Common myeloid progenitor, CD34-positive (primary cell): Measurements from ENCODE around the gene PTPN14.
A peak's percentile ranks its signal among the peaks of the same experiment; 100 is the strongest.

Source experiments
- CTCF ChIA-PET: fragments of 350-600 bp; sonication (Branson Sonifier 250); formaldehyde crosslinking; loops from one replicate; lab custom pipeline; 2021; ENCODE audit warnings: antibody characterized with exemption; lab: Charles Lee
- POLR2A ChIA-PET: fragments of 350-600 bp; sonication (Branson Sonifier 250); formaldehyde crosslinking; loops from one replicate; lab custom pipeline; 2021; ENCODE audit warnings: antibody characterized with exemption; lab: Charles Lee
- DNase-seq, 3 donors: peaks; one replicate each; pipeline versions ENCODE4 v3.0.0 to v3.0.0-alpha.2; 2013
- H3K27ac ChIP-seq, 2 experiments: 1 replicate in 1 of 2; 2 replicates in 1 of 2; pipeline ENCODE4 v1.7.0; 2013; ENCODE audit warnings: inconsistent platforms in 2 of 2, low read length in 2 of 2, mild to moderate bottlenecking in 2 of 2, low read depth in 1 of 2, moderate library complexity in 1 of 2; ENCODE audit not compliant: severe bottlenecking in 2 of 2, insufficient read depth in 1 of 2, poor library complexity in 1 of 2
- H3K27me3 ChIP-seq, 5 experiments: replicated peaks in 2 of 5; 1 replicate in 3 of 5; 2 replicates in 2 of 5; pipeline versions ENCODE4 v1.6.1 to v1.7.0; 2013; ENCODE audit warnings: low read length in 4 of 5, mild to moderate bottlenecking in 2 of 5, moderate library complexity in 2 of 5, inconsistent platforms in 1 of 5; ENCODE audit not compliant: insufficient read depth in 5 of 5, control insufficient read depth in 4 of 5
- H3K36me3 ChIP-seq, 4 experiments: 1 replicate in 2 of 4; 2 replicates in 2 of 4; pipeline versions ENCODE4 v1.6.1 to v1.7.0; 2013; ENCODE audit warnings: low read length in 3 of 4, control low read depth in 1 of 4, mild to moderate bottlenecking in 1 of 4; ENCODE audit not compliant: control insufficient read depth in 4 of 4, insufficient read depth in 4 of 4
- H3K4me1 ChIP-seq, 4 experiments: 1 replicate in 3 of 4; 2 replicates in 1 of 4; pipeline versions ENCODE4 v1.6.1 to v1.7.1; 2013; ENCODE audit warnings: low read length in 3 of 4, mild to moderate bottlenecking in 3 of 4, control low read depth in 1 of 4, inconsistent platforms in 1 of 4, moderate library complexity in 1 of 4; ENCODE audit not compliant: control insufficient read depth in 4 of 4, insufficient read depth in 4 of 4; ENCODE audit errors: control extremely low read depth in 1 of 4
- H3K4me3 ChIP-seq, 7 experiments: 1 replicate in 4 of 7; 2 replicates in 3 of 7; pipeline versions ENCODE4 v1.5.1 to v1.7.0; 2013; ENCODE audit warnings: mild to moderate bottlenecking in 7 of 7, low read length in 6 of 7, moderate library complexity in 6 of 7, inconsistent platforms in 2 of 7, low read depth in 2 of 7, control low read depth in 1 of 7; ENCODE audit not compliant: insufficient read depth in 4 of 7, control insufficient read depth in 1 of 7; ENCODE audit errors: extremely low read depth in 1 of 7
- H3K9me3 ChIP-seq, 5 experiments: 1 replicate in 4 of 5; 2 replicates in 1 of 5; pipeline versions ENCODE4 v1.6.1 to v1.7.1; 2013; ENCODE audit warnings: low read length in 4 of 5, mild to moderate bottlenecking in 2 of 5, inconsistent platforms in 1 of 5, low read depth in 1 of 5, moderate library complexity in 1 of 5; ENCODE audit not compliant: control insufficient read depth in 4 of 5, insufficient read depth in 2 of 5; ENCODE audit errors: control extremely low read depth in 1 of 5
- WGBS: methylation state at CpG from one replicate; pipeline ENCODE4 v1.1.5; 2013; ENCODE audit not compliant: insufficient coverage; 5-methylcytosine and 5-hydroxymethylcytosine counted together

Gene PTPN14

DNA sequence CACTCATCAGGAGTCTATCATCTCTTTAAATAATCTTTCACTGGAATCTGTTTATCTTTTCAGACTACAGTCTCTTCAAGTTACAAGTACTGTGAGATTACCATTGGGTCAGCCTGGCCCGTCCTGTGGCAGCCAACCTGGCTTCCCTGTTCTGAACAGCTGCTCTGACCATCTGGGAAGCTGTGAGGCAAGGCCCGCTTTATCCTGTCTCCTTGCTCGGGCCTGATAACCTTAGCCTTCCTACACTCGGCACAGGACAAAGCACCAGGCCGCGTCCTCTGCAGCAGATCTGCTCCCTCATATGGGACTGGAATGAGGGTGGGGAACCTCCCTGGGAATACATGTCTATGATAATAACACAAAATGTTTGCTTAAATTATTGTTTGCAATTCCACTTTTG is 113.3 kb downstream of the PTPN14 start:
- Histone ChIP-seq H3K4me3 (peak overlapping the region in 1 of 7 experiments; percentile 7), H3K9me3 (no peaks in the 10 kb centered on the region), H3K27ac (no peak overlapping the region), H3K4me1 (peaks cover 26 to 38% (median 36%) of the 10 kb centered on the region in 4 experiments), H3K36me3 (no peaks in the 10 kb centered on the region), H3K27me3 (no peaks in the 10 kb centered on the region)
- no peak for DNase-seq
- 92% methylated on average over 3 of the region's 6 CpGs for WGBS
- POLR2A ChIA-PET = interaction anchor here (1.8 kb wide), 1 partner anchor 10 kb away, joined by 4 read pairs; no protein-coding TSS in a partner anchor
- CTCF ChIA-PET = interaction anchor here (1.7 to 2.1 kb wide), 2 partner anchors 13 to 36 kb away, joined by 5 read pairs; no protein-coding TSS in a partner anchor

DNA sequence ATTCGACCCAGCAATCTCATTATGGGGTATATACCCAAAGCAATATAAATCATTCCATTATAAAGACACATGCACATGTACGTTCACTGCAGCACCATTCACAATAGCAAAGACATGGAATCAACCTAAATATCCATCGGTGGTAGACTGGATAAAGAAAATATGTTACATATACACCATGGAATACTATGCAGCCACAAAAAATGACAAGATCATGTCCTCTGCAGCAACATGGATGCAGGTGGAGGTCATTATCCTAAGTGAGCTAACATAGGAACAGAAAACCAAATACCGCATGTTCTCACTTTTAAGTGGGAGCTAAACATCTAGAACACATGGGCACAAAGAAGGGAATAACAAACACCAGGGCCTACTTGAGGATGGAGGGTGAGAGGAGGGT is 115.5 kb downstream of the PTPN14 start:
- ChIA-PET POLR2A (no interaction called here), CTCF (no interaction called here)
- peaks cover 20 to 30% (median 28%) of the 10 kb centered on the region in 4 experiments for H3K4me1 ChIP-seq
- no peak for DNase-seq
- 100% methylated on average over 1 of the region's 4 CpGs for WGBS
- H3K4me3 ChIP-seq = no peak overlapping the region
- no peaks in the 10 kb centered on the region for H3K9me3 ChIP-seq
- no peaks in the 10 kb centered on the region for H3K27me3 ChIP-seq
- no peaks in the 10 kb centered on the region for H3K36me3 ChIP-seq
- H3K27ac ChIP-seq = no peak overlapping the region

DNA sequence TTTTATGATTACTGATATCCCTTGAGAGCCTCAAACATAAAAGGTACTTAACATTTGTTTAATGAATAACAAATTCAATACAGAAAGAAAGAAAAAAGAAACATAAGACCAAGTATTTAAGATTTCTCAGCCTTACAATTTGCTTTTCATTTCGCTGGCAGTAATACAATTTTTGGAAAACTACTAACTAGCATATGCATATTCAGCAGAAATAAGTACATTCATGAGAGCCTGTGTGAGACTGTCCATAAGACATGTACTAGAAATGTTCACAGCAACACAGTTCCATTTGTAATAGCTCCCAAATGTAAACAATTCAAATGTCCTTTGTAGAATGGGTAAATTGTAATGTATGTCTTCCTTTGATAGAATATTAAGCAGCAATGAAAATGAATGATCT is 119.2 kb downstream of the PTPN14 start:
- ChIA-PET POLR2A (no interaction called here), CTCF (interaction anchor here (1.1 kb wide), 1 partner anchor 21 kb away, joined by 3 read pairs; no protein-coding TSS in a partner anchor)
- no peak for DNase-seq
- no peaks in the 10 kb centered on the region for H3K27me3 ChIP-seq
- no CpG with 5 or more reads among the region's 1 CpG for WGBS
- no peaks in the 10 kb centered on the region for H3K9me3 ChIP-seq
- no peak overlapping the region for H3K27ac ChIP-seq
- H3K36me3 ChIP-seq = no peaks in the 10 kb centered on the region
- H3K4me1 ChIP-seq = peaks cover 8 to 23% (median 13%) of the 10 kb centered on the region in 4 experiments
- H3K4me3 ChIP-seq = no peak overlapping the region

DNA sequence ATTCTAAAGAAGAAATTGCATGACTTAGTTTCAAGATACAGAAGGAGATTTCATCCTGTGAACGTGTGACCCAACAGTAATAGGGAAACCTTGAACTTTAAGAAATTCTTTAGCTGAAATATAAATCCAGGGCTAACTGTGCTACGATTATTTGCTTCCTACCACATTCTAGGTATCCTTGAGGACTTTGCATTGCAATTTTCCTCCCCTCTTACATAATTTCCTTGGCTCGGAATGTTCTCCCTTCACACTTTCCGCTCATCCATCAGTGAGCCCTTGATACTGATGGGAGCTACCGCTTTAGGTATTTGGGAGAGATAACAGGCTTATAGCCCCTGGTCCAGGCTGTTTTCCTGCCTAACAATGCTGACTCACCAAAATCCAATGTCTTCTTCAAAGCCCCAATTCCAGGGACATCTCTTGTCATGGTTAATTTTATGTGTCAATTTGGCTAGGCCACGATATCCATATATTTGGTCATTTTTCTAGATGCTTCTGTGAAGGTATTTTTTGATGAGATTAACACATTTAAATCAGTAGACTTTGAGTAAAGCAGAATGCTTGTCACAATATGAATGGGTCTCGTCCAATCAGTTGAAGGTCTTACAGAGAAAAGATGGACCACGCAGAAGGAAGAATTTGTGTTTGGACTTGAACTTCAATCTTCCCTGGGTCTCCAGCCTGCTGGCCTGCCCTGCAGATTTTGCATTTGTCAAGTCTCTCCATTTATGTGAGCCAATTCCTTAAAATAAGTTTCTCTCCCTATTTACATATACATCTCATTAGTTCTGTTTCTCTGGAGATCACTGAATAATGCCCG is 121.2 kb downstream of the PTPN14 start:
- no peaks in the 10 kb centered on the region for H3K9me3 ChIP-seq
- CTCF ChIA-PET = interaction anchor here (1.4 kb wide), 1 partner anchor 14 kb away, joined by 3 read pairs; no protein-coding TSS in a partner anchor
- H3K4me1 ChIP-seq = peaks cover 12 to 44% (median 22%) of the 10 kb centered on the region in 4 experiments
- H3K27me3 ChIP-seq = no peaks in the 10 kb centered on the region
- WGBS = 99% methylated on average over 7 of the region's 9 CpGs
- no peak overlapping the region for H3K27ac ChIP-seq
- no peaks in the 10 kb centered on the region for H3K36me3 ChIP-seq
- no peak overlapping the region for H3K4me3 ChIP-seq
- POLR2A ChIA-PET = no interaction called here
- no peak for DNase-seq

DNA sequence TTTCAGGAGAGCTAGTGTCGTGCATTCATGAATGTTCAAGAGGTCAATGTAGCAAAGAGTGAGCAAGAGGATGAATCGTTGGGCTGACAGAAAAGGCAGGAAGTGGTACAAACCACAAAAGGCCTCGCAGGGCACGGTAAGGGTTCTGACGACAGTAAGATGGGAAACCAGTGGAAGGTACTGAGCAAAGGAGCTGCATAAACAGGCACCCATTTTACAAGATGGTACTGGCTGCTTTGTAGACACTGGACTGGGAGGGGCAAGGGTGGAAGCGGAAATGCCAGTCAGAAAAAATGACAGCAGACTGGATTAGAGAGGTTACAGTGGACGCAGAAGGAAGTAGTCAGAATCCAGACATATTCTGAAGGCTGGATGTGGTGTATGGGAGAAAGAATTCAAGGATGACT is 123.5 kb downstream of the PTPN14 start:
- peak overlapping the region in 2 of 7 experiments; percentile 46 to 49 for H3K4me3 ChIP-seq
- H3K36me3 ChIP-seq = no peaks in the 10 kb centered on the region
- DNase-seq = peak; percentile 59 to 87 (median 85)
- no peaks in the 10 kb centered on the region for H3K9me3 ChIP-seq
- H3K4me1 ChIP-seq = peaks cover 12 to 48% (median 22%) of the 10 kb centered on the region in 4 experiments
- WGBS = 1% methylated on average over 7 of the region's 7 CpGs
- CTCF ChIA-PET = interaction anchor here (0.8 to 1.4 kb wide), 4 partner anchors 13 to 134 kb away, joined by 3 to 4 read pairs (median 3); no protein-coding TSS in a partner anchor
- POLR2A ChIA-PET = interaction anchor here (1.5 kb wide), 1 partner anchor 11 kb away, joined by 4 read pairs; no protein-coding TSS in a partner anchor
- H3K27ac ChIP-seq = peak overlapping the region in 1 of 2 experiments; percentile 31
- H3K27me3 ChIP-seq = no peaks in the 10 kb centered on the region

DNA sequence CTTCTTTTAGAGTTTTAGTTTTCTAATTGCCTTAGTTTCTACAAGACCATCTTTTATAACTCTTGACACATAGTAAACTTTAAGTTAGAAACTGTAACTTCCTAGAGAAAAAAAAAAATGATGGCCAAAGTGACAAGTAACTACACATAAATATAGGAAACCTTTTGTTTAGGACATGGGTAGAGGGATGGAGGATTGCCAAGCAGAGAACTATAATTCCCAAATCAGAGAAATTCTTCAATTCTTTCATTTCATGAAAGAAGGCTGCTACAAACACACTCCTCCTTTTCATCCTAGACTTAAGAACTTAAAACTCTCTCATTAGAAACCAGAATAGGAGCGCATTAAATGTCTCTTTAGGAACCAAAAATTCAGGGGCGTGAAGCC is 125.0 kb downstream of the PTPN14 start:
- Histone ChIP-seq H3K27ac (no peak overlapping the region), H3K4me3 (no peak overlapping the region), H3K36me3 (no peaks in the 10 kb centered on the region), H3K9me3 (no peaks in the 10 kb centered on the region), H3K4me1 (peaks cover 12 to 48% (median 22%) of the 10 kb centered on the region in 4 experiments), H3K27me3 (no peaks in the 10 kb centered on the region)
- DNase-seq = no peak
- WGBS = 100% methylated on average over 2 of the region's 2 CpGs
- ChIA-PET POLR2A (no interaction called here), CTCF (no interaction called here)
